Measurements from ENCODE around the gene NR4A1. TPM values are rescaled to one million over a fixed set of nuclear protein-coding genes. Genes with fewer than 3 reads are reported as not detected.
A peak's percentile ranks its signal among the peaks of the same experiment; 100 is the strongest.

The NR4A1 gene
- total RNA-seq, 1 donor = 2.2 TPM

DNA sequence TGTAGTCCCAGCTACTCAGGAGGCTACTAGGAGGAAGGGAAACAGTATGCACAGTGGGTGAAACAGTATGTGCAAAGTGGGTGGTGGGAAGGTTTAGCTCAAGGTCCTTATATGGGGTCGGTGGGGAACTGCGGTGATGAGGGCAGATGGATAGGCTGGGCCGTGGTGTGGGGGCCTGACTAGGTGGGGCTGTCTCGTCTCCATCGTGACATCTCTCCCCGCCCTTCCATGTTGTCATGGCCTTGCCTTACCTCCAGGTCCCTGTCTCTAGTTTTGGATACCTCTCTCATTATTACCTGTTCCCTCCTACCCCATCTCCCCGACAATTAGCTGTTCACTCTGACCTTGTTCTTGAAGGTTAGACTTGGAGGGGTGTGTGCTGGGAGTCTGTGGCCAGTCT, 4.4 kb upstream of the NR4A1 start:
- no peak for DNase-seq (ENCODE audit: low read depth)
- TF ChIP-seq, protein P1, sequence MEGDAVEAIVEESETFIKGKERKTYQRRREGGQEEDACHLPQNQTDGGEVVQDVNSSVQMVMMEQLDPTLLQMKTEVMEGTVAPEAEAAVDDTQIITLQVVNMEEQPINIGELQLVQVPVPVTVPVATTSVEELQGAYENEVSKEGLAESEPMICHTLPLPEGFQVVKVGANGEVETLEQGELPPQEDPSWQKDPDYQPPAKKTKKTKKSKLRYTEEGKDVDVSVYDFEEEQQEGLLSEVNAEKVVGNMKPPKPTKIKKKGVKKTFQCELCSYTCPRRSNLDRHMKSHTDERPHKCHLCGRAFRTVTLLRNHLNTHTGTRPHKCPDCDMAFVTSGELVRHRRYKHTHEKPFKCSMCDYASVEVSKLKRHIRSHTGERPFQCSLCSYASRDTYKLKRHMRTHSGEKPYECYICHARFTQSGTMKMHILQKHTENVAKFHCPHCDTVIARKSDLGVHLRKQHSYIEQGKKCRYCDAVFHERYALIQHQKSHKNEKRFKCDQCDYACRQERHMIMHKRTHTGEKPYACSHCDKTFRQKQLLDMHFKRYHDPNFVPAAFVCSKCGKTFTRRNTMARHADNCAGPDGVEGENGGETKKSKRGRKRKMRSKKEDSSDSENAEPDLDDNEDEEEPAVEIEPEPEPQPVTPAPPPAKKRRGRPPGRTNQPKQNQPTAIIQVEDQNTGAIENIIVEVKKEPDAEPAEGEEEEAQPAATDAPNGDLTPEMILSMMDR (IDR thresholded peaks at IDR 0.05; ENCODE audit: insufficient read depth, low read depth, low read length) = no peak
- H3K4me3 ChIP-seq (ENCODE audit: low read depth, low read length) = no peak overlapping the region

- DNase-seq (ENCODE audit: low read depth) = no peak
- H3K4me3 ChIP-seq (ENCODE audit: low read depth, low read length) = no peak overlapping the region
- TF ChIP-seq, protein P1 (IDR thresholded peaks at IDR 0.05; ENCODE audit: insufficient read depth, low read depth, low read length) = no peak
These were observed 2.0 kb upstream of the NR4A1 start for GRCh38 chr12:52049286-52049685.

GRCh38 chr12:52049688-52050087, 1.6 kb upstream of the NR4A1 start:
- TF ChIP-seq, protein P1 (IDR thresholded peaks at IDR 0.05; ENCODE audit: insufficient read depth, low read depth, low read length) = no peak
- no peak for DNase-seq (ENCODE audit: low read depth)
- no peak overlapping the region for H3K4me3 ChIP-seq (ENCODE audit: low read depth, low read length)

- TF ChIP-seq, protein P1 (IDR thresholded peaks at IDR 0.05; ENCODE audit: insufficient read depth, low read depth, low read length) = no peak
- H3K4me3 ChIP-seq (ENCODE audit: low read depth, low read length) = peak overlapping the region; percentile 69
- peak; percentile 55 for DNase-seq (ENCODE audit: low read depth)
These were observed 1.0 kb upstream of the NR4A1 start for GRCh38 chr12:52050116-52050757.

- TF ChIP-seq, protein P1 (IDR thresholded peaks at IDR 0.05; ENCODE audit: insufficient read depth, low read depth, low read length) = no peak
- peak; percentile 18 for DNase-seq (ENCODE audit: low read depth)
- peak overlapping the region; percentile 70 for H3K4me3 ChIP-seq (ENCODE audit: low read depth, low read length)
These were observed 1.4 kb downstream of the NR4A1 start for GRCh38 chr12:52052468-52053186.

DNA sequence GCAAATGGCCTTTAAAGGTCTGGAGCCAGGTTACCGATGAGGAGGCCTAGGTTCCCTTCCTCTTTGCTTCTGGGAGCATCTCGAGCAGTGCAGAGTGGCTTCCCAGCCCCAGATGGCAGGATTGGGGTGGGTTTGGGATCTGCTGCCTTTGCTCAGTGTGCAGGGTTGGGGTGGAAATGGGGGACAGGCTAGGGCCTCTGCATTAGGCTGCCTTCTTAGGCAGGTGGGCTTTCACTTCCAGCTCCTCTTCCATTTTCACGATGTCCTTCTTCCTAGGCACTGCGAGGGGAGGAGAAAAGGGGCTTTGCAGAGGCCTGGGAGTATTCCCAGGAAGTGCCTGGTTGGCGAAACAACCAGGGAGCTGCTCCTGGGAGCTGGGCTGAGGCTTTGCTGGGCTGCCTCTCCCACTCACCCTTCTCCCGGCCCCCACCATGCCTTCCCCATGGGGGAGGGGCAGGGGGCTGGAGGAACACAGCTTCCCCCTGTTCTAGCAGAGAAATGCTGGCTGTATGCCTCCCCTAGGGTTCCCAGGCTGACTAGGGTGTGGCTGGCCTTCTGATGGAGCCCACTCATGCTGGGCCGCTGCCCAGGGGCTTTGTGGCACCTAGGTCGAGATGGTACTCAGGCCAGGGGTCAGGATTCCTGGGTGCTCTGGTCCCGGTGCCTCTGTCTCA, 2.4 kb downstream of the NR4A1 start:
- TF ChIP-seq, protein P1 (IDR thresholded peaks at IDR 0.05; ENCODE audit: insufficient read depth, low read depth, low read length) = no peak
- H3K4me3 ChIP-seq (ENCODE audit: low read depth, low read length) = no peak overlapping the region
- peak; percentile 49 for DNase-seq (ENCODE audit: low read depth)
